K562 (cell line): ENCODE data around the gene TPD52L1. TPM values are rescaled to one million over a fixed set of nuclear protein-coding genes. Genes with fewer than 3 reads are reported as not detected.

Experiments used
- ATAC-seq: fragments of 200-7000 bp; cut with Tn5 transposase; 3 replicates; pipeline ENCODE4 v1.9.1; 2020; ENCODE audit warnings: moderate library complexity
- BruUV-seq: library from RNA; stranded (reverse); fragments of 400-500 nt; replicated peaks from 2 replicates; lab custom pipeline; 2021; lab: Mats Ljungman, UMichigan
- CTCF ChIA-PET: fragments of 300-600 bp; formaldehyde crosslinking; extraction: SDS; loops from one replicate; lab custom pipeline; 2021; ENCODE audit warnings: low intra/inter-chr PET ratio; lab: Yijun Ruan, JAX
- POLR2A ChIA-PET: fragments of 300-600, 350-650 bp; sonication (Branson Sonifier 250); formaldehyde crosslinking; extraction: SDS; loops from one replicate; lab custom pipeline; 2021; ENCODE audit warnings: antibody characterized with exemption, inconsistent platforms; lab: Yijun Ruan, JAX
- DNase-seq, 4 experiments: peaks; one replicate each; pipeline versions ENCODE4 v3.0.0 to v3.0.0-alpha.2; 2011 to 2018; ENCODE audit warnings: low spot score in 3 of 4, mixed read lengths in 3 of 4; ENCODE audit errors: extremely low read depth in 1 of 4
- FAIRE-seq: peaks from 2 replicates; lab custom pipeline; 2011; peaks lifted over from hg19 to GRCh38; lab: Jason Lieb, UNC
- H2AFZ ChIP-seq: 2 replicates; pipeline ENCODE4 v1.6.0; 2011; ENCODE audit warnings: low read depth, low read length, control low read depth, inconsistent platforms
- H3K27ac ChIP-seq: fragments of 200-600 bp; 3 replicates; pipeline ENCODE4 v1.8.0; 2011; ENCODE audit warnings: low read depth, mild to moderate bottlenecking, control low read depth, inconsistent platforms, low read length, moderate library complexity, mixed read lengths; ENCODE audit errors: extremely low read depth
- H3K27me3 ChIP-seq, 2 experiments: fragments of 300-600 bp in 1 of 2; 2 replicates in 1 of 2; 3 replicates in 1 of 2; pipeline versions ENCODE4 v1.6.0 to v1.8.0; 2011; ENCODE audit warnings: inconsistent platforms in 2 of 2, low read length in 2 of 2, mild to moderate bottlenecking in 1 of 2, mixed read lengths in 1 of 2, moderate library complexity in 1 of 2; ENCODE audit not compliant: control insufficient read depth in 2 of 2, insufficient read depth in 2 of 2
- H3K36me3 ChIP-seq: fragments of 300-600 bp; 3 replicates; pipeline ENCODE4 v1.8.0; 2011; ENCODE audit warnings: mild to moderate bottlenecking, low read length, inconsistent platforms; ENCODE audit not compliant: control insufficient read depth, insufficient read depth
- H3K4me1 ChIP-seq, 2 experiments: fragments of 200-600 bp in 1 of 2; replicated peaks in 1 of 2; 2 replicates in 1 of 2; 3 replicates in 1 of 2; pipeline versions ENCODE4 v1.5.1 to v1.8.0; 2011; ENCODE audit warnings: inconsistent platforms in 2 of 2, low read length in 2 of 2, mild to moderate bottlenecking in 1 of 2, mixed read lengths in 1 of 2, moderate library complexity in 1 of 2; ENCODE audit not compliant: control insufficient read depth in 2 of 2, insufficient read depth in 2 of 2
- H3K4me2 ChIP-seq: 2 replicates; pipeline ENCODE4 v1.6.1; 2011; ENCODE audit warnings: low read length, control low read depth, inconsistent platforms, mixed read lengths; ENCODE audit not compliant: insufficient read depth
- H3K4me3 ChIP-seq: fragments of 200-600 bp; sonication (generic), shearing (Covaris generic); 2 replicates; pipeline ENCODE4 v1.5.1; 2016; ENCODE audit warnings: control low read depth, inconsistent platforms
- H3K79me2 ChIP-seq: fragments of 200-600 bp; 3 replicates; pipeline ENCODE4 v1.8.0; 2011; ENCODE audit warnings: low read length, inconsistent platforms; ENCODE audit not compliant: control insufficient read depth, insufficient read depth
- H3K9ac ChIP-seq, 2 experiments: 2 replicates each; pipeline versions ENCODE4 v1.6.0 to v1.6.1; 2011; ENCODE audit warnings: low read depth in 2 of 2, low read length in 2 of 2, control low read depth in 1 of 2, inconsistent platforms in 1 of 2, mild to moderate bottlenecking in 1 of 2, mixed read lengths in 1 of 2; ENCODE audit not compliant: insufficient read depth in 1 of 2
- H3K9me1 ChIP-seq: one replicate; pipeline ENCODE4 v1.6.0; 2011; ENCODE audit warnings: inconsistent platforms, mild to moderate bottlenecking, low read length, moderate library complexity; ENCODE audit not compliant: control insufficient read depth, insufficient read depth
- H3K9me3 ChIP-seq: replicated peaks from 2 replicates; pipeline ENCODE4 v1.5.1; 2011; ENCODE audit warnings: low read depth, low read length, inconsistent platforms; ENCODE audit not compliant: control insufficient read depth, insufficient read depth
- H4K20me1 ChIP-seq: replicated peaks from 2 replicates; pipeline ENCODE4 v1.6.1; 2011; ENCODE audit warnings: low read length, inconsistent platforms, mixed read lengths; ENCODE audit not compliant: control insufficient read depth, insufficient read depth
- C11orf30 ChIP-seq: fragments of 450-650 bp; IDR thresholded peaks from 2 replicates; pipeline ENCODE4 v1.6.1; 2016; ENCODE audit warnings: low read depth, mild to moderate bottlenecking
- KAT2B ChIP-seq: IDR thresholded peaks from one replicate; pipeline ENCODE4 v1.6.1; 2012; ENCODE audit warnings: low read depth, mild to moderate bottlenecking, control low read depth, inconsistent platforms, low read length, moderate library complexity
- MAFF ChIP-seq: IDR thresholded peaks from 2 replicates; pipeline ENCODE4 v1.6.1; 2012; ENCODE audit warnings: low read length, improper control_type of control experiment
- NFE2 ChIP-seq: IDR thresholded peaks from 2 replicates; pipeline ENCODE4 v1.6.1; 2014; ENCODE audit warnings: antibody characterized with exemption, low read depth
- NFRKB ChIP-seq: fragments of 450-650 bp; IDR thresholded peaks from 2 replicates; pipeline ENCODE4 v1.6.1; 2016; ENCODE audit warnings: low read depth
- RHOXF2B ChIP-seq: fragments of 250-450 bp; sonication (Bioruptor Pico); conservative IDR thresholded peaks from 2 replicates; pipeline ENCODE4 v1.5.1; 2021
- ZFP1 ChIP-seq: fragments of 450-650 bp; formaldehyde crosslinking; IDR thresholded peaks from 2 replicates; pipeline ENCODE4 v1.4.0; 2020; ENCODE audit warnings: mild to moderate bottlenecking, mixed read lengths
- ZFP36 ChIP-seq: fragments of 150-350 bp; IDR thresholded peaks from 2 replicates; pipeline ENCODE4 v1.6.1; 2018; ENCODE audit warnings: low read length, low read depth; ENCODE audit not compliant: partially characterized antibody
- ZNF76 ChIP-seq: fragments of 250-450 bp; sonication (Bioruptor Pico); IDR thresholded peaks from 2 replicates; pipeline ENCODE4 v1.4.0; 2020; ENCODE audit warnings: mild to moderate bottlenecking, moderate library complexity, borderline replicate concordance
- WGBS: fragments of 100-300 bp; shearing (Covaris generic); methylation state at CpG from one replicate; pipeline ENCODE4 v1.1.6; 2016; ENCODE audit warnings: low coverage, mixed read lengths; ENCODE audit not compliant: insufficient coverage; ENCODE audit errors: missing lambda C conversion rate; 5-methylcytosine and 5-hydroxymethylcytosine counted together
- in situ Hi-C: fragments of 300-500 bp; cut with MboI; formaldehyde crosslinking; loops from 4 replicates; pipeline ENCODE4 v1.15.0; 2018; ENCODE audit warnings: inconsistent platforms, mixed read lengths
- intact Hi-C: fragments of 100-400 bp; cut with micrococcal nuclease; formaldehyde crosslinking; loops from 2 replicates; pipeline ENCODE4 v1.14.2; 2022
- polyA plus RNA-seq, 8 experiments: library from polyadenylated mRNA; depleted of rRNA in 4 of 8; stranded (reverse) in 5 of 8; unstranded in 3 of 8; fragments of >200 nt; fragmentation: Nextera tagmentation in 2 of 8; fragmentation: Illumina TruSeq in 1 of 8; extraction: Ambion mirVana in 2 of 8; extraction: Trizol in 1 of 8; gene quantifications; 2 replicates each; pipeline versions ENCODE4 v1.2.1 to v1.2.3, GENCODE V29; 2011 to 2014; ENCODE audit warnings: inconsistent platforms in 1 of 8, missing spikeins in 1 of 8
- total RNA-seq, 7 experiments: library from RNA; depleted of rRNA in 6 of 7; stranded (reverse); fragments of >200 nt in 6 of 7; fragmentation: Illumina TruSeq in 2 of 7; extraction: Trizol in 2 of 7; gene quantifications; 2 replicates each; pipeline versions ENCODE4 v1.2.1 to v1.2.3, GENCODE V29; 2011 to 2021; ENCODE audit warnings: low replicate concordance in 1 of 7
- TF ChIP-seq, protein P1 (sequence below): sonication (generic); formaldehyde crosslinking; IDR thresholded peaks from 2 replicates; pipeline ENCODE4 v1.8.0; 2022; ENCODE audit warnings: missing genetic modification reagents, mild to moderate bottlenecking, borderline replicate concordance
- TF ChIP-seq, protein P2 (sequence below): IDR thresholded peaks from 3 replicates; pipeline ENCODE4 v1.6.1; 2011; ENCODE audit warnings: borderline replicate concordance, mild to moderate bottlenecking, moderate library complexity; ENCODE audit not compliant: insufficient read length; ENCODE audit errors: extremely low read depth
- TF ChIP-seq, protein P3 (sequence below), 3 experiments: IDR thresholded peaks in 2 of 3; conservative IDR thresholded peaks in 1 of 3; 2 replicates each; pipeline ENCODE4 v1.5.1; 2011 to 2012; ENCODE audit warnings: low read length in 3 of 3, mild to moderate bottlenecking in 3 of 3, control low read depth in 2 of 3, improper control_type of control experiment in 1 of 3, inconsistent platforms in 1 of 3, low read depth in 1 of 3, mixed read lengths in 1 of 3, moderate library complexity in 1 of 3; ENCODE audit not compliant: insufficient read depth in 2 of 3
- TF ChIP-seq, protein P4 (sequence below): sonication (generic); formaldehyde crosslinking; IDR thresholded peaks from 2 replicates; pipeline ENCODE4 v1.8.1; 2023; ENCODE audit warnings: mild to moderate bottlenecking, missing genetic modification reagents

Gene TPD52L1
- total and polyA plus RNA-seq, 9 of the 15 experiments (the other 6 are each of a cell fraction or from before 2014, with no cell fraction given) = 12.9 to 149 (median 75.7) TPM

DNA sequence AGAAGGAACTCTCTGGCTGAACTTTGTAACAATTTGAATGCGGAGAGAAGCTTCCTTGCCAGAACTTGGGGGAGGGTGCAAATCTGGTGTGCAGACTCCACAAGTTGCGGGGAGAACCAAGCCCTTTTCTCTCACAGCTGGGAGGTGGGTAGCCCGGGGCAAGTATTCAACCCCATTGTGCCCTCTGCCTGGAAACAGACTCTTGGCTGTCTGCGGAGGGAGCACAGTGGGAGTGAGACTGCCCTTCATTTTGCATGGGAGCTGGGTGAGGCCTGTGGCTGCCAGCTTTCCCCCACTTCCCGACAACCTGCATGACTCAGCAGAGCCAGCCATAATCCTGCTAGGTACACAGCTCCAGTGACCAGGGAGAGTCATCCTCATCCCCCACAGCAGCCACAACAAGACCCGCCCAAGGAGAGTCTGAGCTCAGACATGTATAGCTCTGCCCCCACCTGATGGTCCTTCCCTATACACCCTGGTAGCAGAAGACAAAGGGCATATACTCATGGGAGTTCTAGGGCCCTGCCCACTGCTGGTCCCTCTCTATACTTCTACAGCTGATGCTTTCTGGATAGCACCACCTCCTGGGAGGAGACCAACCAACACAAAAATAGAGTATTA lies 29.4 kb upstream of the TPD52L1 start:
- Histone ChIP-seq H3K4me2 (no peak overlapping the region), H3K79me2 (no peaks in the 10 kb centered on the region), H3K4me3 (no peak overlapping the region), H3K4me1 (peaks cover 0 to 6% of the 10 kb centered on the region in 2 experiments; a peak in 2 of 5 replicates), H3K27me3 (no peaks in the 10 kb centered on the region), H3K36me3 (no peaks in the 10 kb centered on the region), H3K9me1 (no peaks in the 10 kb centered on the region), H3K9me3 (no peaks in the 10 kb centered on the region), H4K20me1 (no peaks in the 10 kb centered on the region), H3K9ac (no peak overlapping the region), H3K27ac (no peak overlapping the region), H2AFZ (peak overlapping the region; percentile 11; the same call in 1 of the 2 replicates)
- DNase-seq (peak in 2 of 4 experiments; percentile 14 to 54), FAIRE-seq (no peak), ATAC-seq (peak; percentile 68)
- in situ Hi-C loops (no loop called here), intact Hi-C loops (no loop called here)
- 63% methylated on average over 6 of the region's 6 CpGs for WGBS
- CTCF ChIA-PET = no interaction called here
- no TSS peak for BruUV-seq
- POLR2A ChIA-PET = interaction anchor here (0.6 to 1.1 kb wide), 2 partner anchors 20 to 46 kb away, joined by 3 to 5 read pairs; no protein-coding TSS in a partner anchor
- TF ChIP-seq NFE2 (peak; percentile 63), ZNF76 (CRISPR knock-in tag) (no peak), NFRKB (no peak), KAT2B (no peak), RHOXF2B (CRISPR knock-in tag) (no peak), MAFF (no peak), ZFP36 (peak; percentile 81), ZFP1 (CRISPR knock-in tag) (no peak), C11orf30 (peak; percentile 47)
- TF ChIP-seq, protein P1, sequence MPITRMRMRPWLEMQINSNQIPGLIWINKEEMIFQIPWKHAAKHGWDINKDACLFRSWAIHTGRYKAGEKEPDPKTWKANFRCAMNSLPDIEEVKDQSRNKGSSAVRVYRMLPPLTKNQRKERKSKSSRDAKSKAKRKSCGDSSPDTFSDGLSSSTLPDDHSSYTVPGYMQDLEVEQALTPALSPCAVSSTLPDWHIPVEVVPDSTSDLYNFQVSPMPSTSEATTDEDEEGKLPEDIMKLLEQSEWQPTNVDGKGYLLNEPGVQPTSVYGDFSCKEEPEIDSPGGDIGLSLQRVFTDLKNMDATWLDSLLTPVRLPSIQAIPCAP (CRISPR knock-in tag) = no peak
- TF ChIP-seq, protein P2, sequence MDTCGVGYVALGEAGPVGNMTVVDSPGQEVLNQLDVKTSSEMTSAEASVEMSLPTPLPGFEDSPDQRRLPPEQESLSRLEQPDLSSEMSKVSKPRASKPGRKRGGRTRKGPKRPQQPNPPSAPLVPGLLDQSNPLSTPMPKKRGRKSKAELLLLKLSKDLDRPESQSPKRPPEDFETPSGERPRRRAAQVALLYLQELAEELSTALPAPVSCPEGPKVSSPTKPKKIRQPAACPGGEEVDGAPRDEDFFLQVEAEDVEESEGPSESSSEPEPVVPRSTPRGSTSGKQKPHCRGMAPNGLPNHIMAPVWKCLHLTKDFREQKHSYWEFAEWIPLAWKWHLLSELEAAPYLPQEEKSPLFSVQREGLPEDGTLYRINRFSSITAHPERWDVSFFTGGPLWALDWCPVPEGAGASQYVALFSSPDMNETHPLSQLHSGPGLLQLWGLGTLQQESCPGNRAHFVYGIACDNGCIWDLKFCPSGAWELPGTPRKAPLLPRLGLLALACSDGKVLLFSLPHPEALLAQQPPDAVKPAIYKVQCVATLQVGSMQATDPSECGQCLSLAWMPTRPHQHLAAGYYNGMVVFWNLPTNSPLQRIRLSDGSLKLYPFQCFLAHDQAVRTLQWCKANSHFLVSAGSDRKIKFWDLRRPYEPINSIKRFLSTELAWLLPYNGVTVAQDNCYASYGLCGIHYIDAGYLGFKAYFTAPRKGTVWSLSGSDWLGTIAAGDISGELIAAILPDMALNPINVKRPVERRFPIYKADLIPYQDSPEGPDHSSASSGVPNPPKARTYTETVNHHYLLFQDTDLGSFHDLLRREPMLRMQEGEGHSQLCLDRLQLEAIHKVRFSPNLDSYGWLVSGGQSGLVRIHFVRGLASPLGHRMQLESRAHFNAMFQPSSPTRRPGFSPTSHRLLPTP = no peak
- TF ChIP-seq, protein P3, sequence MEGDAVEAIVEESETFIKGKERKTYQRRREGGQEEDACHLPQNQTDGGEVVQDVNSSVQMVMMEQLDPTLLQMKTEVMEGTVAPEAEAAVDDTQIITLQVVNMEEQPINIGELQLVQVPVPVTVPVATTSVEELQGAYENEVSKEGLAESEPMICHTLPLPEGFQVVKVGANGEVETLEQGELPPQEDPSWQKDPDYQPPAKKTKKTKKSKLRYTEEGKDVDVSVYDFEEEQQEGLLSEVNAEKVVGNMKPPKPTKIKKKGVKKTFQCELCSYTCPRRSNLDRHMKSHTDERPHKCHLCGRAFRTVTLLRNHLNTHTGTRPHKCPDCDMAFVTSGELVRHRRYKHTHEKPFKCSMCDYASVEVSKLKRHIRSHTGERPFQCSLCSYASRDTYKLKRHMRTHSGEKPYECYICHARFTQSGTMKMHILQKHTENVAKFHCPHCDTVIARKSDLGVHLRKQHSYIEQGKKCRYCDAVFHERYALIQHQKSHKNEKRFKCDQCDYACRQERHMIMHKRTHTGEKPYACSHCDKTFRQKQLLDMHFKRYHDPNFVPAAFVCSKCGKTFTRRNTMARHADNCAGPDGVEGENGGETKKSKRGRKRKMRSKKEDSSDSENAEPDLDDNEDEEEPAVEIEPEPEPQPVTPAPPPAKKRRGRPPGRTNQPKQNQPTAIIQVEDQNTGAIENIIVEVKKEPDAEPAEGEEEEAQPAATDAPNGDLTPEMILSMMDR (IDR thresholded peaks at IDR 0.05 in 2 of 3, conservative IDR thresholded peaks at IDR 0.05 in 1 of 3; ENCODE audit: insufficient read depth in 2 of 3, low read depth in 1 of 3, low read length in 3 of 3) = peak in 1 of 3 experiments; percentile 23; a peak in 1 of 6 replicates
- TF ChIP-seq, protein P4, sequence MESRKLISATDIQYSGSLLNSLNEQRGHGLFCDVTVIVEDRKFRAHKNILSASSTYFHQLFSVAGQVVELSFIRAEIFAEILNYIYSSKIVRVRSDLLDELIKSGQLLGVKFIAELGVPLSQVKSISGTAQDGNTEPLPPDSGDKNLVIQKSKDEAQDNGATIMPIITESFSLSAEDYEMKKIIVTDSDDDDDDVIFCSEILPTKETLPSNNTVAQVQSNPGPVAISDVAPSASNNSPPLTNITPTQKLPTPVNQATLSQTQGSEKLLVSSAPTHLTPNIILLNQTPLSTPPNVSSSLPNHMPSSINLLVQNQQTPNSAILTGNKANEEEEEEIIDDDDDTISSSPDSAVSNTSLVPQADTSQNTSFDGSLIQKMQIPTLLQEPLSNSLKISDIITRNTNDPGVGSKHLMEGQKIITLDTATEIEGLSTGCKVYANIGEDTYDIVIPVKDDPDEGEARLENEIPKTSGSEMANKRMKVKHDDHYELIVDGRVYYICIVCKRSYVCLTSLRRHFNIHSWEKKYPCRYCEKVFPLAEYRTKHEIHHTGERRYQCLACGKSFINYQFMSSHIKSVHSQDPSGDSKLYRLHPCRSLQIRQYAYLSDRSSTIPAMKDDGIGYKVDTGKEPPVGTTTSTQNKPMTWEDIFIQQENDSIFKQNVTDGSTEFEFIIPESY (CRISPR knock-in tag) = no peak
